Kidney (tissue), 14 donors: Measurements from ENCODE around the gene EPHB1. TPM values are rescaled to one million over a fixed set of nuclear protein-coding genes. Genes with fewer than 3 reads are reported as not detected.

Source experiments
- DNase-seq, 5 donors: peaks; one replicate each; pipeline ENCODE4 v3.0.0-alpha.2; 2013 to 2020
- FAIRE-seq: peaks from 2 replicates; lab custom pipeline; 2012; peaks lifted over from hg19 to GRCh38; lab: Jason Lieb, UNC
- H3K27ac ChIP-seq, 2 donors: one replicate each; pipeline ENCODE4 v1.7.0; 2013; ENCODE audit warnings: low read depth in 2 of 2, low read length in 2 of 2, inconsistent platforms in 1 of 2
- H3K27me3 ChIP-seq: one replicate; pipeline ENCODE4 v1.7.1; 2013; ENCODE audit warnings: low read length, inconsistent platforms; ENCODE audit not compliant: control insufficient read depth, insufficient read depth
- H3K36me3 ChIP-seq, 3 donors: one replicate each; pipeline versions ENCODE4 v1.7.0 to v1.7.1; 2013; ENCODE audit warnings: low read length in 3 of 3, control low read depth in 1 of 3, inconsistent platforms in 1 of 3; ENCODE audit not compliant: insufficient read depth in 3 of 3, control insufficient read depth in 2 of 3
- H3K4me1 ChIP-seq, 3 donors: one replicate each; pipeline versions ENCODE4 v1.7.0 to v1.7.1; 2013; ENCODE audit warnings: low read length in 3 of 3, inconsistent platforms in 1 of 3, low read depth in 1 of 3; ENCODE audit not compliant: control insufficient read depth in 2 of 3, insufficient read depth in 2 of 3
- H3K4me3 ChIP-seq, 3 donors: one replicate each; pipeline versions ENCODE4 v1.7.0 to v1.8.1; 2013; ENCODE audit warnings: low read length in 3 of 3, control low read depth in 1 of 3, inconsistent platforms in 1 of 3
- H3K9ac ChIP-seq, 3 donors: one replicate each; pipeline versions ENCODE4 v1.7.0 to v1.7.1; 2013; ENCODE audit warnings: low read length in 3 of 3, control low read depth in 1 of 3, inconsistent platforms in 1 of 3
- H3K9me3 ChIP-seq, 3 donors: one replicate each; pipeline versions ENCODE4 v1.7.0 to v1.7.1; 2013; ENCODE audit warnings: low read length in 3 of 3, control low read depth in 1 of 3, inconsistent platforms in 1 of 3; ENCODE audit not compliant: control insufficient read depth in 2 of 3, insufficient read depth in 1 of 3
- intact Hi-C: fragments of 100-400 bp; cut with DNase I; formaldehyde crosslinking; loops from one replicate; pipeline ENCODE4 v1.11.1; 2022
- polyA plus RNA-seq: library from polyadenylated mRNA; stranded (reverse); fragments of 350-450 nt; fragmentation: Illumina TruSeq; extraction: RNeasy Lipid Tissue Mini Kit (QIAGEN cat#74804); gene quantifications from one replicate; pipeline ENCODE4 v1.2.3, GENCODE V29; 2014; ENCODE audit warnings: low read depth, low replicate concordance; ENCODE audit not compliant: insufficient read depth
- total RNA-seq: library from RNA; stranded (reverse); fragmentation: NEBNext Ultra II Directional; extraction: Animal tissue kit (Norgen Biotek cat#: 25700); gene quantifications from one replicate; pipeline ENCODE4 v1.2.1, GENCODE V29; 2021
- TF ChIP-seq, protein P1 (sequence below): IDR thresholded peaks from 3 replicates; pipeline ENCODE4 v1.5.1; 2012; ENCODE audit warnings: mild to moderate bottlenecking, moderate library complexity, borderline replicate concordance; ENCODE audit not compliant: insufficient read depth; ENCODE audit errors: extremely low read depth
- donor health status: control.
- donor health status: control.
- donor health status: control.
- donor health status: control.
- donor health status: control.
- donor health status: DM: yes; HTN: yes; CAD: no.
- donor health status: Normal renal cell carcinoma (clear cell type).

EPHB1 gene
- total and polyA plus RNA-seq, 2 donors from 2014 or later = 0.39 to 3.2 TPM

GRCh38 chr3:134766290-134766689 lies 28.8 kb upstream of the EPHB1 start:
- no peak overlapping the region for H3K9ac ChIP-seq
- intact Hi-C loops = no loop called here
- H3K27me3 ChIP-seq = no peaks in the 10 kb centered on the region
- DNase-seq = no peak
- H3K36me3 ChIP-seq = no peaks in the 10 kb centered on the region
- H3K4me3 ChIP-seq = no peak overlapping the region
- H3K4me1 ChIP-seq = peaks cover 0 to 6% (median 0%) of the 10 kb centered on the region in 3 donors
- no peaks in the 10 kb centered on the region for H3K9me3 ChIP-seq
- TF ChIP-seq, protein P1, sequence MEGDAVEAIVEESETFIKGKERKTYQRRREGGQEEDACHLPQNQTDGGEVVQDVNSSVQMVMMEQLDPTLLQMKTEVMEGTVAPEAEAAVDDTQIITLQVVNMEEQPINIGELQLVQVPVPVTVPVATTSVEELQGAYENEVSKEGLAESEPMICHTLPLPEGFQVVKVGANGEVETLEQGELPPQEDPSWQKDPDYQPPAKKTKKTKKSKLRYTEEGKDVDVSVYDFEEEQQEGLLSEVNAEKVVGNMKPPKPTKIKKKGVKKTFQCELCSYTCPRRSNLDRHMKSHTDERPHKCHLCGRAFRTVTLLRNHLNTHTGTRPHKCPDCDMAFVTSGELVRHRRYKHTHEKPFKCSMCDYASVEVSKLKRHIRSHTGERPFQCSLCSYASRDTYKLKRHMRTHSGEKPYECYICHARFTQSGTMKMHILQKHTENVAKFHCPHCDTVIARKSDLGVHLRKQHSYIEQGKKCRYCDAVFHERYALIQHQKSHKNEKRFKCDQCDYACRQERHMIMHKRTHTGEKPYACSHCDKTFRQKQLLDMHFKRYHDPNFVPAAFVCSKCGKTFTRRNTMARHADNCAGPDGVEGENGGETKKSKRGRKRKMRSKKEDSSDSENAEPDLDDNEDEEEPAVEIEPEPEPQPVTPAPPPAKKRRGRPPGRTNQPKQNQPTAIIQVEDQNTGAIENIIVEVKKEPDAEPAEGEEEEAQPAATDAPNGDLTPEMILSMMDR = no peak
- FAIRE-seq = no peak
- no peak overlapping the region for H3K27ac ChIP-seq

DNA sequence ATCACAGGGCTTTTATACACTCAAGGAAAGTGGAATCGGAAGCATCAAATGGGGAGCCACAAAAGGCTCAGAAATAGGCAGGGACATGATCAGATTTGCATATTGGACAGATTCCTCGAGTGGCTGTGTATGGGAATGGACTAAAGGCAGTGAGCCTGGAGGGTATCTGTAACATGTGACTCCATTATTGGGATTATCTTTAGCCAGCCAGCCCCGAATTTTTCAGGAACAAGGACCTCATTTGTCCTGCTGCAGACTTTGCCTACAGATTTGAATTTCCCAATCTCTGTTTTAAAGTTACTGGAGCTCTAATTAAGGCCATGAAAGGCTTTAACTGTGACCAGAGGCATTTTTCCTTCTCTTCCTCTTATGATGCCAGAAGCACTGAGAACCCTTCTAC lies 26.9 kb upstream of the EPHB1 start:
- no peak overlapping the region for H3K9ac ChIP-seq
- no peak for DNase-seq
- TF ChIP-seq, protein P1 = no peak
- H3K4me1 ChIP-seq = peaks cover 0 to 6% (median 0%) of the 10 kb centered on the region in 3 donors
- no peaks in the 10 kb centered on the region for H3K36me3 ChIP-seq
- no peaks in the 10 kb centered on the region for H3K27me3 ChIP-seq
- H3K27ac ChIP-seq = peak overlapping the region in 1 of 2 donors; percentile 72
- FAIRE-seq = no peak
- intact Hi-C loops = no loop called here
- no peak overlapping the region for H3K4me3 ChIP-seq
- no peaks in the 10 kb centered on the region for H3K9me3 ChIP-seq

- Histone ChIP-seq H3K9me3 (no peaks in the 10 kb centered on the region), H3K27ac (peak overlapping the region in 1 of 2 donors; percentile 72), H3K27me3 (no peaks in the 10 kb centered on the region), H3K4me3 (no peak overlapping the region), H3K4me1 (peaks cover 0 to 6% (median 0%) of the 10 kb centered on the region in 3 donors), H3K9ac (no peak overlapping the region), H3K36me3 (no peaks in the 10 kb centered on the region)
- intact Hi-C loops = no loop called here
- TF ChIP-seq, protein P1 = no peak
- DNase-seq (peak in 1 of 5 donors; percentile 19), FAIRE-seq (no peak)
Observed at GRCh38 chr3:134768837-134769236, 26.2 kb upstream of the EPHB1 start.
